CD14-positive monocyte (primary cell): Measurements from ENCODE around the gene FGFR2. TPM values are rescaled to one million over a fixed set of nuclear protein-coding genes. Genes with fewer than 3 reads are reported as not detected.

Experiments
- DNase-seq, 3 donors: peaks; one replicate each; pipeline ENCODE4 v3.0.0-alpha.2; 2011 to 2022
- H2AFZ ChIP-seq: 2 replicates; pipeline ENCODE4 v1.6.0; 2012; ENCODE audit warnings: mild to moderate bottlenecking, low read depth, low read length, inconsistent platforms; ENCODE audit not compliant: insufficient read depth, poor library complexity, severe bottlenecking
- H3K27ac ChIP-seq, 2 donors: 1 replicate in 1 of 2; 2 replicates in 1 of 2; pipeline ENCODE4 v1.5.1; 2012 to 2013; ENCODE audit warnings: low read length in 2 of 2, control low read depth in 1 of 2, inconsistent platforms in 1 of 2, low read depth in 1 of 2, mild to moderate bottlenecking in 1 of 2
- H3K27me3 ChIP-seq, 2 donors: one replicate each; pipeline versions ENCODE4 v1.6.0 to v1.6.1; 2011 to 2013; ENCODE audit warnings: low read length in 2 of 2; ENCODE audit not compliant: control insufficient read depth in 2 of 2, insufficient read depth in 2 of 2
- H3K36me3 ChIP-seq, 2 donors: replicated peaks in 1 of 2; 1 replicate in 1 of 2; 2 replicates in 1 of 2; pipeline versions ENCODE4 v1.5.1 to v1.6.1; 2012 to 2013; ENCODE audit warnings: low read length in 2 of 2, control low read depth in 1 of 2, inconsistent platforms in 1 of 2, mild to moderate bottlenecking in 1 of 2; ENCODE audit not compliant: insufficient read depth in 2 of 2, control insufficient read depth in 1 of 2
- H3K4me1 ChIP-seq, 2 donors: 1 replicate in 1 of 2; 2 replicates in 1 of 2; pipeline versions ENCODE4 v1.5.1 to v1.6.1; 2012 to 2013; ENCODE audit warnings: low read length in 2 of 2, control low read depth in 1 of 2, inconsistent platforms in 1 of 2, mild to moderate bottlenecking in 1 of 2, moderate library complexity in 1 of 2; ENCODE audit not compliant: insufficient read depth in 2 of 2, control insufficient read depth in 1 of 2
- H3K4me2 ChIP-seq: replicated peaks from 2 replicates; pipeline ENCODE3; 2012; ENCODE audit warnings: low read length, moderate library complexity, mild to moderate bottlenecking; ENCODE audit not compliant: poor library complexity, severe bottlenecking; ENCODE audit errors: extremely low read depth
- H3K4me3 ChIP-seq, 3 experiments: fragments of 200-600 bp in 1 of 3; sonication (generic) in 1 of 3; replicated peaks in 1 of 3; 1 replicate in 2 of 3; 2 replicates in 1 of 3; pipeline ENCODE4 v1.5.1; 2011 to 2013; ENCODE audit warnings: low read length in 3 of 3, mild to moderate bottlenecking in 3 of 3, control low read depth in 2 of 3, low read depth in 2 of 3, inconsistent platforms in 1 of 3, moderate library complexity in 1 of 3
- H3K79me2 ChIP-seq: 2 replicates; pipeline ENCODE4 v1.6.0; 2012; ENCODE audit warnings: mild to moderate bottlenecking, control low read depth, inconsistent platforms, low read length, moderate library complexity; ENCODE audit not compliant: insufficient read depth
- H3K9ac ChIP-seq: 2 replicates; pipeline ENCODE4 v1.6.0; 2017; ENCODE audit warnings: low read length, mild to moderate bottlenecking; ENCODE audit not compliant: insufficient read depth, poor library complexity, severe bottlenecking
- H3K9me3 ChIP-seq, 2 donors: replicated peaks in 1 of 2; 1 replicate in 1 of 2; 2 replicates in 1 of 2; pipeline versions ENCODE4 v1.5.1 to v1.6.1; 2012 to 2013; ENCODE audit warnings: low read length in 2 of 2, control low read depth in 1 of 2; ENCODE audit not compliant: control insufficient read depth in 1 of 2, insufficient read depth in 1 of 2
- H4K20me1 ChIP-seq: 2 replicates; pipeline ENCODE4 v1.6.0; 2012; ENCODE audit warnings: mild to moderate bottlenecking, low read length, control low read depth, moderate library complexity; ENCODE audit not compliant: insufficient read depth
- H3K27ac Mint-ChIP-seq, 7 donors: one replicate each; pipeline ENCODE4 v1.8.0; 2020; ENCODE audit warnings: mild to moderate bottlenecking in 7 of 7, mixed read lengths in 7 of 7, moderate library complexity in 6 of 7, inconsistent platforms in 2 of 7
- H3K27me3 Mint-ChIP-seq, 3 donors: one replicate each; pipeline ENCODE4 v1.8.0; 2021 to 2022; ENCODE audit warnings: low read depth in 3 of 3, mild to moderate bottlenecking in 3 of 3, mixed read lengths in 3 of 3, moderate library complexity in 3 of 3, inconsistent platforms in 1 of 3
- H3K36me3 Mint-ChIP-seq, 2 donors: one replicate each; pipeline ENCODE4 v1.8.0; 2020; ENCODE audit warnings: mixed read lengths in 2 of 2, inconsistent platforms in 1 of 2, mild to moderate bottlenecking in 1 of 2
- H3K4me1 Mint-ChIP-seq: one replicate; pipeline ENCODE4 v1.8.0; 2020; ENCODE audit warnings: mild to moderate bottlenecking, mixed read lengths
- H3K4me3 Mint-ChIP-seq, 2 donors: one replicate each; pipeline ENCODE4 v1.8.0; 2020; ENCODE audit warnings: mild to moderate bottlenecking in 2 of 2, mixed read lengths in 2 of 2, moderate library complexity in 1 of 2
- H3K9me3 Mint-ChIP-seq, 7 donors: one replicate each; pipeline ENCODE4 v1.8.0; 2020 to 2022; ENCODE audit warnings: mixed read lengths in 7 of 7, mild to moderate bottlenecking in 6 of 7, moderate library complexity in 6 of 7, inconsistent platforms in 2 of 7
- WGBS: methylation state at CpG from one replicate; pipeline ENCODE4 v1.1.5; 2013; ENCODE audit warnings: missing lambda C conversion rate; ENCODE audit not compliant: insufficient coverage; 5-methylcytosine and 5-hydroxymethylcytosine counted together
- intact Hi-C, 2 donors: fragments of 100-400 bp; cut with micrococcal nuclease; formaldehyde crosslinking; loops; one replicate each; pipeline versions ENCODE4 v1.15.0 to v1.15.1; 2023
- polyA plus RNA-seq, 3 donors: library from polyadenylated mRNA; depleted of rRNA in 1 of 3; unstranded in 2 of 3; stranded (reverse) in 1 of 3; fragments of 300-500 nt in 2 of 3; fragments of >200 nt in 1 of 3; fragmentation: Illumina TruSeq in 2 of 3; gene quantifications; 1 replicate in 2 of 3; 2 replicates in 1 of 3; pipeline ENCODE4 v1.2.3, GENCODE V29; 2012 to 2021
- TF ChIP-seq, protein P1 (sequence below): fragments of 200-600 bp; IDR thresholded peaks from one replicate; pipeline ENCODE4 v1.8.0; 2022; ENCODE audit warnings: antibody characterized with exemption, mild to moderate bottlenecking

The FGFR2 gene
- polyA plus RNA-seq, 3 donors = not detected

DNA sequence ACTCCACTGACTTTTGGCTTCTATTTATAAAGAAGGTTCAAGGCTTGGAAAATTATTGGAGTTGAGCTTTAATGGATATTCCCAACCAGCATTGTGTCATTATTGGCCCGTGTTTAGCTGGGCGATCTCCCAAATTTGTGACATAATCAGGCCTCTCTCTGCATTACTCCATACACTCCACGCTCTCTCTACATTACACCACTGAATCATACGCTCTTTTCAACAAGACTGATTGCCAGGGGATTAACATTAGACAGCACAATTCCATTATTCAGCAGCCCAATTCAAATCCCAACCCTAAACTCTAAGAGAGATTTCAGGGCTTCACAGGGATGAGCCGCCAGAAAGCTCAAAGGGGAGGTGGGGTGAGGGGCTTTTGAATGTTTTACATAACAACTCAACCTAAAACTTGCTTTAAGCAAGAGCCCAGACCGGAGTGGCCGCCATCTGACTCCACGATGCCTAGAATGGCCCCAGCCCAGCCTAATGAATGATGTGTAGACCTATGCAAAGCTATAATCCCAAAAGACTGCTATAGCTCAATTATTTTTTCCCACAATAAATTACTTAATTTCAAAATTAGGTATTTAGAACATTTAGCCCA is 61.8 kb downstream of the FGFR2 start:
- Histone ChIP-seq H3K9me3 (no peaks in the 10 kb centered on the region), H3K9ac (no peak overlapping the region), H4K20me1 (no peaks in the 10 kb centered on the region), H3K4me3 (no peak overlapping the region), H3K4me2 (no peak overlapping the region), H3K27me3 (no peaks in the 10 kb centered on the region), H2AFZ (no peak overlapping the region), H3K36me3 (no peaks in the 10 kb centered on the region), H3K4me1 (no peaks in the 10 kb centered on the region), H3K27ac (no peak overlapping the region), H3K79me2 (no peaks in the 10 kb centered on the region)
- H3K4me1 Mint-ChIP-seq = no peaks in the 10 kb centered on the region
- TF ChIP-seq, protein P1, sequence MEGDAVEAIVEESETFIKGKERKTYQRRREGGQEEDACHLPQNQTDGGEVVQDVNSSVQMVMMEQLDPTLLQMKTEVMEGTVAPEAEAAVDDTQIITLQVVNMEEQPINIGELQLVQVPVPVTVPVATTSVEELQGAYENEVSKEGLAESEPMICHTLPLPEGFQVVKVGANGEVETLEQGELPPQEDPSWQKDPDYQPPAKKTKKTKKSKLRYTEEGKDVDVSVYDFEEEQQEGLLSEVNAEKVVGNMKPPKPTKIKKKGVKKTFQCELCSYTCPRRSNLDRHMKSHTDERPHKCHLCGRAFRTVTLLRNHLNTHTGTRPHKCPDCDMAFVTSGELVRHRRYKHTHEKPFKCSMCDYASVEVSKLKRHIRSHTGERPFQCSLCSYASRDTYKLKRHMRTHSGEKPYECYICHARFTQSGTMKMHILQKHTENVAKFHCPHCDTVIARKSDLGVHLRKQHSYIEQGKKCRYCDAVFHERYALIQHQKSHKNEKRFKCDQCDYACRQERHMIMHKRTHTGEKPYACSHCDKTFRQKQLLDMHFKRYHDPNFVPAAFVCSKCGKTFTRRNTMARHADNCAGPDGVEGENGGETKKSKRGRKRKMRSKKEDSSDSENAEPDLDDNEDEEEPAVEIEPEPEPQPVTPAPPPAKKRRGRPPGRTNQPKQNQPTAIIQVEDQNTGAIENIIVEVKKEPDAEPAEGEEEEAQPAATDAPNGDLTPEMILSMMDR = no peak
- no peaks in the 10 kb centered on the region for H3K36me3 Mint-ChIP-seq
- DNase-seq = no peak
- H3K4me3 Mint-ChIP-seq = no peak overlapping the region
- WGBS = 89% methylated on average over 6 of the region's 8 CpGs
- intact Hi-C loops = no loop called here
- no peak overlapping the region for H3K27ac Mint-ChIP-seq
- H3K9me3 Mint-ChIP-seq = peaks cover 0 to 8% (median 2%) of the 10 kb centered on the region in 7 donors
- H3K27me3 Mint-ChIP-seq = no peaks in the 10 kb centered on the region

DNA sequence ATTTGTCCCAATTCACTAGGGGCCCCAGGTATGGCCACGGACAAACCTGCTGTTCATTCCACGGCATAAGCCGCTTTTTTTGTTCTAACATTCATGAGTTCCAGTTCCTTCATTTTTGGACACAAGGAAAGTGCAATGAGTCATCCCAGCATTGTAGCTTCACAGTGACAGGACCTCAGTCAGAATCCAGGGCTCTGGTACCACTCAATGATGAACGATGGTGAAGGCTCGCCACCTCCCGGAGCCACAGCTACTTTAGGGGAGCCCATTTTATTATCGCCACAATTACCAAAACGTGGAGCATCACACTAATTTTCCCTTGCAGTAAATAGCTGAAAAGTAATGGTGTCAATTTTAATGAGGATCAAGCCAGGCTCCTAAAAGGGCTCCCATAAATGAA is 62.9 kb downstream of the FGFR2 start:
- no peaks in the 10 kb centered on the region for H3K27me3 ChIP-seq
- Mint-ChIP-seq H3K27ac (no peak overlapping the region), H3K27me3 (no peaks in the 10 kb centered on the region), H3K36me3 (no peaks in the 10 kb centered on the region), H3K4me1 (no peaks in the 10 kb centered on the region), H3K9me3 (peaks cover 0 to 6% (median 2%) of the 10 kb centered on the region in 7 donors), H3K4me3 (no peak overlapping the region)
- H3K4me2 ChIP-seq = no peak overlapping the region
- intact Hi-C loops = no loop called here
- no peak for DNase-seq
- no peaks in the 10 kb centered on the region for H3K4me1 ChIP-seq
- TF ChIP-seq, protein P1 = no peak
- WGBS = 88% methylated on average over 6 of the region's 8 CpGs
- H2AFZ ChIP-seq = no peak overlapping the region
- no peaks in the 10 kb centered on the region for H3K79me2 ChIP-seq
- no peaks in the 10 kb centered on the region for H4K20me1 ChIP-seq
- H3K36me3 ChIP-seq = no peaks in the 10 kb centered on the region
- no peak overlapping the region for H3K27ac ChIP-seq
- no peak overlapping the region for H3K9ac ChIP-seq
- no peaks in the 10 kb centered on the region for H3K9me3 ChIP-seq
- H3K4me3 ChIP-seq = no peak overlapping the region
